Subcutaneous abdominal adipose tissue (tissue), 5 donors: ENCODE data around the gene KLHL29.
"Not testable (repeated sequence)": the region's sequence is repeated elsewhere in the genome, so short reads cannot be mapped to it uniquely, and the experiment has no call there.

Experiments used
- H3K27ac ChIP-seq: one replicate; pipeline ENCODE4 v1.7.0; 2013; ENCODE audit warnings: low read depth, mild to moderate bottlenecking, inconsistent platforms, low read length, moderate library complexity
- H3K27me3 ChIP-seq, 5 donors: one replicate each; pipeline ENCODE4 v1.7.0; 2013; ENCODE audit warnings: low read length in 5 of 5, inconsistent platforms in 1 of 5; ENCODE audit not compliant: control insufficient read depth in 5 of 5, insufficient read depth in 4 of 5
- H3K36me3 ChIP-seq, 5 donors: one replicate each; pipeline ENCODE4 v1.7.0; 2013; ENCODE audit warnings: low read length in 5 of 5; ENCODE audit not compliant: control insufficient read depth in 5 of 5, insufficient read depth in 5 of 5
- H3K4me1 ChIP-seq, 5 donors: one replicate each; pipeline ENCODE4 v1.7.0; 2013; ENCODE audit warnings: low read length in 5 of 5, mild to moderate bottlenecking in 3 of 5, moderate library complexity in 1 of 5; ENCODE audit not compliant: control insufficient read depth in 5 of 5, insufficient read depth in 5 of 5
- H3K4me3 ChIP-seq, 5 donors: one replicate each; pipeline ENCODE4 v1.7.0; 2013; ENCODE audit warnings: low read length in 5 of 5, low read depth in 1 of 5
- H3K9ac ChIP-seq, 5 donors: one replicate each; pipeline ENCODE4 v1.7.0; 2013; ENCODE audit warnings: low read length in 5 of 5, mild to moderate bottlenecking in 4 of 5, moderate library complexity in 3 of 5
- H3K9me3 ChIP-seq, 5 donors: one replicate each; pipeline ENCODE4 v1.7.0; 2013; ENCODE audit warnings: low read length in 5 of 5; ENCODE audit not compliant: control insufficient read depth in 5 of 5
- donor health status: healthy.
- donor health status: healthy.
- donor health status: healthy.
- donor health status: healthy.
- donor health status: healthy.

Gene KLHL29

GRCh38 chr2:23384551-23385343, at the start of gene KLHL29:
Gene KLHL29 (plus strand): TSS chr2:23385179. CDS start chr2:23562197, 177,018 bp downstream.
- Histone ChIP-seq H3K4me3 (peak within 1 kb of the TSS; percentile 31 to 80 (median 70)), H3K27ac (no peak within 1 kb of the TSS), H3K4me1 (peaks cover 2 to 33% (median 31%) of the 10 kb centered on the region in 5 donors), H3K9me3 (no peaks in the 10 kb centered on the region), H3K36me3 (no peaks in the 10 kb centered on the region), H3K27me3 (peaks cover 0 to 10% (median 7%) of the 10 kb centered on the region in 5 donors), H3K9ac (peak within 1 kb of the TSS in 3 of 5 donors; percentile 46 to 71 (median 58))

- Histone ChIP-seq H3K9me3 (peaks cover 0 to 6% (median 6%) of the 10 kb centered on the region in 5 donors), H3K36me3 (no peaks in the 10 kb centered on the region), H3K4me1 (no peaks in the 10 kb centered on the region), H3K4me3 (no peak overlapping the region), H3K9ac (no peak overlapping the region), H3K27ac (no peak overlapping the region), H3K27me3 (peaks cover 7 to 12% (median 9%) of the 10 kb centered on the region in 5 donors)
Measured at GRCh38 chr2:23335550-23335949, 49.4 kb upstream of the KLHL29 start.

GRCh38 chr2:23342075-23342474, 42.9 kb upstream of the KLHL29 start:
- Histone ChIP-seq H3K4me1 (no peaks in the 10 kb centered on the region), H3K9ac (no peak overlapping the region), H3K9me3 (peaks cover 0 to 16% (median 14%) of the 10 kb centered on the region in 5 donors), H3K36me3 (no peaks in the 10 kb centered on the region), H3K27ac (no peak overlapping the region), H3K27me3 (peaks cover 0 to 3% (median 0%) of the 10 kb centered on the region in 5 donors), H3K4me3 (no peak overlapping the region)

GRCh38 chr2:23346029-23346428, 39.0 kb upstream of the KLHL29 start:
- peaks cover under 1 to 9% (median 4%) of the 10 kb centered on the region in 5 donors for H3K4me1 ChIP-seq
- no peak overlapping the region for H3K9ac ChIP-seq
- no peak overlapping the region for H3K4me3 ChIP-seq
- H3K9me3 ChIP-seq, result peaks cover 0 to 5% (median 4%) of the 10 kb centered on the region in 5 donors
- H3K27me3 ChIP-seq, result peaks cover 0 to 3% (median 0%) of the 10 kb centered on the region in 5 donors
- no peaks in the 10 kb centered on the region for H3K36me3 ChIP-seq
- H3K27ac ChIP-seq, result no peak overlapping the region

- H3K9me3 ChIP-seq, result peaks cover 0 to 2% (median 0%) of the 10 kb centered on the region in 5 donors
- no peak overlapping the region for H3K4me3 ChIP-seq
- H3K36me3 ChIP-seq, result no peaks in the 10 kb centered on the region
- H3K9ac ChIP-seq, result no peak overlapping the region
- H3K4me1 ChIP-seq, result peaks cover 5 to 16% (median 11%) of the 10 kb centered on the region in 5 donors
- H3K27ac ChIP-seq, result no peak overlapping the region
- peaks cover 0 to 6% (median 0%) of the 10 kb centered on the region in 5 donors for H3K27me3 ChIP-seq
Measured at GRCh38 chr2:23346781-23347180, 38.2 kb upstream of the KLHL29 start.

GRCh38 chr2:23347471-23348092, 37.4 kb upstream of the KLHL29 start:
- no peak overlapping the region for H3K9ac ChIP-seq
- H3K9me3 ChIP-seq, result no peaks in the 10 kb centered on the region
- peaks cover 6 to 21% (median 14%) of the 10 kb centered on the region in 5 donors for H3K4me1 ChIP-seq
- H3K27me3 ChIP-seq, result peaks cover 0 to 11% (median 3%) of the 10 kb centered on the region in 5 donors
- H3K4me3 ChIP-seq, result no peak overlapping the region
- H3K27ac ChIP-seq, result no peak overlapping the region
- no peaks in the 10 kb centered on the region for H3K36me3 ChIP-seq

- not testable (repeated sequence) for H3K9ac ChIP-seq, H3K27ac ChIP-seq, H3K9me3 ChIP-seq, H3K4me3 ChIP-seq, H3K36me3 ChIP-seq
- Histone ChIP-seq H3K4me1 (peaks cover 6 to 21% (median 14%) of the 10 kb centered on the region in 5 donors), H3K27me3 (peaks cover 0 to 11% (median 3%) of the 10 kb centered on the region in 5 donors)
Measured at GRCh38 chr2:23348093-23348481, 36.9 kb upstream of the KLHL29 start.

- no peak overlapping the region for H3K4me3 ChIP-seq
- peaks cover 0 to 12% (median 7%) of the 10 kb centered on the region in 5 donors for H3K27me3 ChIP-seq
- H3K9ac ChIP-seq, result no peak overlapping the region
- H3K36me3 ChIP-seq, result no peaks in the 10 kb centered on the region
- H3K9me3 ChIP-seq, result no peaks in the 10 kb centered on the region
- H3K4me1 ChIP-seq, result peaks cover 6 to 21% (median 14%) of the 10 kb centered on the region in 5 donors
- H3K27ac ChIP-seq, result no peak overlapping the region
Measured at GRCh38 chr2:23349508-23349907, 35.5 kb upstream of the KLHL29 start.

- Histone ChIP-seq H3K4me3 (no peak overlapping the region), H3K36me3 (no peaks in the 10 kb centered on the region), H3K9me3 (no peaks in the 10 kb centered on the region), H3K4me1 (peaks cover 6 to 21% (median 14%) of the 10 kb centered on the region in 5 donors), H3K27me3 (peaks cover 0 to 16% (median 10%) of the 10 kb centered on the region in 5 donors), H3K9ac (no peak overlapping the region), H3K27ac (no peak overlapping the region)
Measured at GRCh38 chr2:23350041-23350791, 34.8 kb upstream of the KLHL29 start.
